ENCODE measurements around the gene PLEKHN1. TPM values are rescaled to one million over a fixed set of nuclear protein-coding genes. Genes with fewer than 3 reads are reported as not detected.

PLEKHN1 gene
- polyA plus RNA-seq, 1 experiment: 0.88 TPM

GRCh38 chr1:1024771-1025699, 58.8 kb downstream of the PLEKHN1 start:
- no peak overlapping the region for H3K4me3 ChIP-seq (ENCODE audit: low read depth, low read length)
- no peak for TF ChIP-seq CTCF (IDR thresholded peaks at IDR 0.05; ENCODE audit: insufficient read depth, low read depth, low read length)
- ChIA-PET CTCF (interaction anchor here (0.7 to 4.7 kb wide), 4 partner anchors 7 to 267 kb away, joined by 3 to 20 read pairs (median 6); no protein-coding TSS in a partner anchor), POLR2A (no interaction called here)
- H3K27me3 ChIP-seq (ENCODE audit: control insufficient read depth, insufficient read depth, low read length): no peaks in the 10 kb centered on the region
- H3K36me3 ChIP-seq (ENCODE audit: control insufficient read depth, insufficient read depth, low read length): peaks cover 19% of the 10 kb centered on the region
- DNase-seq (ENCODE audit: low read depth): no peak

Small RNAs within 50 kb of the gene (small RNA-seq; reads per million reads assigned to genes)
- gene AL645608.3 (ENCODE audit: insufficient read length, low read depth, low replicate concordance): not detected

Other genes starting within 250 kb of the PLEKHN1 start
- 6.3 and 10.0 TPM in 2 replicates for gene SAMD11, start 42.6 kb upstream of the PLEKHN1 start, polyA plus RNA-seq (2011; rRNA removed)
- 33.7 and 49.7 TPM in 2 replicates for gene NOC2L, start 7.2 kb upstream of the PLEKHN1 start, polyA plus RNA-seq (2011; rRNA removed)
- 6.7 and 14.7 TPM in 2 replicates for gene KLHL17, start 5.9 kb upstream of the PLEKHN1 start, polyA plus RNA-seq (2011; rRNA removed)
- gene PERM1, start 15.6 kb downstream of the PLEKHN1 start, polyA plus RNA-seq (2011; rRNA removed): not detected in 2 replicates
- 5.6 and 10.8 TPM in 2 replicates for gene HES4, start 33.6 kb downstream of the PLEKHN1 start, polyA plus RNA-seq (2011; rRNA removed)
- 73.0 and 86.8 TPM in 2 replicates for gene ISG15, start 47.0 kb downstream of the PLEKHN1 start, polyA plus RNA-seq (2011; rRNA removed)
- 32.7 and 41.2 TPM in 2 replicates for gene AGRN, start 53.6 kb downstream of the PLEKHN1 start, polyA plus RNA-seq (2011; rRNA removed)
- not detected in 2 replicates for gene RNF223, start 107.8 kb downstream of the PLEKHN1 start, polyA plus RNA-seq (2011; rRNA removed)
- 4.3 and 8.9 TPM in 2 replicates for gene C1orf159, start 149.6 kb downstream of the PLEKHN1 start, polyA plus RNA-seq (2011; rRNA removed)
- gene TTLL10, start 207.4 kb downstream of the PLEKHN1 start, polyA plus RNA-seq (2011; rRNA removed): not detected in 2 replicates
- 0.40 TPM in 1 of 2 replicates, not detected in the other for gene TNFRSF18, start 240.1 kb downstream of the PLEKHN1 start, polyA plus RNA-seq (2011; rRNA removed)
- gene TNFRSF4, start 247.7 kb downstream of the PLEKHN1 start, polyA plus RNA-seq (2011; rRNA removed): not detected in 2 replicates